ENCODE results near the gene KCNMB3. TPM values are rescaled to one million over a fixed set of nuclear protein-coding genes. Genes with fewer than 3 reads are reported as not detected.
"Not testable (repeated sequence)": the region's sequence is repeated elsewhere in the genome, so short reads cannot be mapped to it uniquely, and the experiment has no call there.

The KCNMB3 gene
- total RNA-seq, 1 donor from 2014 or later, result 3.8 TPM

GRCh38 chr3:179258820-179259219 lies 7.9 kb upstream of the KCNMB3 start:
- TF ChIP-seq CTCF (IDR thresholded peaks at IDR 0.05; ENCODE audit: unreplicated experiment), result no peak
- Mint-ChIP-seq H3K9me3 (ENCODE audit: unreplicated experiment) (peaks cover 5% of the 10 kb centered on the region), H3K27ac (ENCODE audit: unreplicated experiment) (no peak overlapping the region), H3K27me3 (ENCODE audit: unreplicated experiment) (peaks cover 6% of the 10 kb centered on the region), H3K36me3 (ENCODE audit: low read depth, unreplicated experiment) (peaks cover 13% of the 10 kb centered on the region), H3K4me1 (ENCODE audit: unreplicated experiment) (peaks cover 8% of the 10 kb centered on the region), H3K4me3 (ENCODE audit: unreplicated experiment) (no peak overlapping the region)
- DNase-seq (ENCODE audit: low spot score), result no peak

- H3K27ac Mint-ChIP-seq (ENCODE audit: unreplicated experiment); H3K4me1 Mint-ChIP-seq (ENCODE audit: unreplicated experiment); H3K27me3 Mint-ChIP-seq (ENCODE audit: unreplicated experiment); H3K4me3 Mint-ChIP-seq (ENCODE audit: unreplicated experiment); DNase-seq (ENCODE audit: low spot score); H3K9me3 Mint-ChIP-seq (ENCODE audit: unreplicated experiment): not testable (repeated sequence)
- H3K36me3 Mint-ChIP-seq (ENCODE audit: low read depth, unreplicated experiment), result peaks cover 13% of the 10 kb centered on the region
These were observed 6.8 kb upstream of the KCNMB3 start for GRCh38 chr3:179257742-179258141.

- Mint-ChIP-seq H3K27me3 (ENCODE audit: unreplicated experiment) (peaks cover 6% of the 10 kb centered on the region), H3K4me1 (ENCODE audit: unreplicated experiment) (peaks cover 10% of the 10 kb centered on the region), H3K4me3 (ENCODE audit: unreplicated experiment) (no peak overlapping the region), H3K27ac (ENCODE audit: unreplicated experiment) (no peak overlapping the region), H3K36me3 (ENCODE audit: low read depth, unreplicated experiment) (peaks cover 13% of the 10 kb centered on the region), H3K9me3 (ENCODE audit: unreplicated experiment) (peaks cover 5% of the 10 kb centered on the region)
- DNase-seq (ENCODE audit: low spot score), result no peak
- no peak for TF ChIP-seq CTCF (IDR thresholded peaks at IDR 0.05; ENCODE audit: unreplicated experiment)
These were observed 5.9 kb upstream of the KCNMB3 start for GRCh38 chr3:179256813-179257212.

- Mint-ChIP-seq H3K4me1 (ENCODE audit: unreplicated experiment) (peaks cover 2% of the 10 kb centered on the region), H3K36me3 (ENCODE audit: low read depth, unreplicated experiment) (peaks cover 13% of the 10 kb centered on the region), H3K4me3 (ENCODE audit: unreplicated experiment) (peak overlapping the region; percentile 24), H3K27ac (ENCODE audit: unreplicated experiment) (no peak overlapping the region), H3K9me3 (ENCODE audit: unreplicated experiment) (no peaks in the 10 kb centered on the region), H3K27me3 (ENCODE audit: unreplicated experiment) (peaks cover 5% of the 10 kb centered on the region)
- DNase-seq (ENCODE audit: low spot score), result no peak
- no peak for TF ChIP-seq CTCF (IDR thresholded peaks at IDR 0.05; ENCODE audit: unreplicated experiment)
These were observed 3.5 kb downstream of the KCNMB3 start for GRCh38 chr3:179247289-179248015.

GRCh38 chr3:179244878-179245277 lies 6.0 kb downstream of the KCNMB3 start:
- TF ChIP-seq CTCF (IDR thresholded peaks at IDR 0.05; ENCODE audit: unreplicated experiment), result no peak
- Mint-ChIP-seq H3K4me1 (ENCODE audit: unreplicated experiment) (no peaks in the 10 kb centered on the region), H3K9me3 (ENCODE audit: unreplicated experiment) (no peaks in the 10 kb centered on the region), H3K27me3 (ENCODE audit: unreplicated experiment) (peaks cover 5% of the 10 kb centered on the region), H3K36me3 (ENCODE audit: low read depth, unreplicated experiment) (peaks cover 8% of the 10 kb centered on the region), H3K4me3 (ENCODE audit: unreplicated experiment) (no peak overlapping the region), H3K27ac (ENCODE audit: unreplicated experiment) (peak overlapping the region; percentile 34)
- DNase-seq (ENCODE audit: low spot score), result no peak

- not testable (repeated sequence) for DNase-seq (ENCODE audit: low spot score); H3K27me3 Mint-ChIP-seq (ENCODE audit: unreplicated experiment); H3K27ac Mint-ChIP-seq (ENCODE audit: unreplicated experiment); H3K4me1 Mint-ChIP-seq (ENCODE audit: unreplicated experiment); H3K4me3 Mint-ChIP-seq (ENCODE audit: unreplicated experiment); H3K9me3 Mint-ChIP-seq (ENCODE audit: unreplicated experiment); H3K36me3 Mint-ChIP-seq (ENCODE audit: low read depth, unreplicated experiment)
These were observed 8.1 kb downstream of the KCNMB3 start for GRCh38 chr3:179242859-179243258.

GRCh38 chr3:179240299-179240698 lies 10.6 kb downstream of the KCNMB3 start:
- H3K4me1 Mint-ChIP-seq (ENCODE audit: unreplicated experiment); H3K4me3 Mint-ChIP-seq (ENCODE audit: unreplicated experiment); H3K27ac Mint-ChIP-seq (ENCODE audit: unreplicated experiment); H3K9me3 Mint-ChIP-seq (ENCODE audit: unreplicated experiment); H3K36me3 Mint-ChIP-seq (ENCODE audit: low read depth, unreplicated experiment); DNase-seq (ENCODE audit: low spot score); H3K27me3 Mint-ChIP-seq (ENCODE audit: unreplicated experiment): not testable (repeated sequence)
